CD4-positive, alpha-beta T cell treated with Interleukin-6 for 4 hours (primary cell): Measurements from ENCODE around the gene PPP1R3G.
"Not testable (repeated sequence)": the region's sequence is repeated elsewhere in the genome, so short reads cannot be mapped to it uniquely, and the experiment has no call there.

Source experiments
- DNase-seq: peaks from one replicate; pipeline ENCODE4 v3.0.0-alpha.2; 2020; ENCODE audit warnings: mixed read lengths

The PPP1R3G gene

DNA sequence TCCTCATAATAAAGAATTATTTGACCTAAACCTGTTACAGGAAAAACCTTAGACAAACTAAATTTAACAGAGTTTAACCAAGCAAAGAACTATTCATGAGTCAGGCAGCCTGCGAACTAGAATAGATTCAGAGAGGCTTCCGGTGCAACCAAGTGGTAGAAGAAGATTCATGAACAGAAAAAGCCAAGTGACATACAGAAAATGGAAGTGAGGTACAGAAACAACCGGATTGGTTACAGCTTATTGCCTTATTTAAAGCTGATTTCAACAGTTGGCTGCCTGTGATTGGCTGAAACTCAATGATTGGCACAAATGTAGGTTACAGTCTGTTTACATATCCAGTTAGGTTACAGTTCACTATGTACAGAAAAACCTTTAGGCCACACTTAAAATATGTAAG is 10.1 kb downstream of the PPP1R3G start:
- DNase-seq, result no peak

DNA sequence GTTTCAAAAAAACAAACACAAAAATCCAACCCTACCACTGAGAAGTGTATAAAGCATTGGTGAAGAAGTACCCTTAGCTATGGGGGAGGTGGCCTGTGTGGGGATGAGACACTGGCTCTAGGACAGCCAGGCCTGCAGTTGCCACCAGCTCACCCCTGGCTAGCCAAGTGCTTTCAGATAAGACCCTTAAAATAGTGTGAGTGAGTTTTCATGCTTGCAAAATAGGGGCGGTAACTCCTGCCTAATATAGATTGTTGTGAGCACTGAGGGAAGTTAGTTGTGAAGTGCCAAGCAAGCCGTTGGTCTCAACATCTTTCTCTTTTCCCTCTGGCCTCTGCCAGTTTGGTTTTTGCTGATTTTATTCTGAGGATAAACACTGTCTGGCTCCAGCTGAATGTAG is 11.3 kb downstream of the PPP1R3G start:
- no peak for DNase-seq

DNA sequence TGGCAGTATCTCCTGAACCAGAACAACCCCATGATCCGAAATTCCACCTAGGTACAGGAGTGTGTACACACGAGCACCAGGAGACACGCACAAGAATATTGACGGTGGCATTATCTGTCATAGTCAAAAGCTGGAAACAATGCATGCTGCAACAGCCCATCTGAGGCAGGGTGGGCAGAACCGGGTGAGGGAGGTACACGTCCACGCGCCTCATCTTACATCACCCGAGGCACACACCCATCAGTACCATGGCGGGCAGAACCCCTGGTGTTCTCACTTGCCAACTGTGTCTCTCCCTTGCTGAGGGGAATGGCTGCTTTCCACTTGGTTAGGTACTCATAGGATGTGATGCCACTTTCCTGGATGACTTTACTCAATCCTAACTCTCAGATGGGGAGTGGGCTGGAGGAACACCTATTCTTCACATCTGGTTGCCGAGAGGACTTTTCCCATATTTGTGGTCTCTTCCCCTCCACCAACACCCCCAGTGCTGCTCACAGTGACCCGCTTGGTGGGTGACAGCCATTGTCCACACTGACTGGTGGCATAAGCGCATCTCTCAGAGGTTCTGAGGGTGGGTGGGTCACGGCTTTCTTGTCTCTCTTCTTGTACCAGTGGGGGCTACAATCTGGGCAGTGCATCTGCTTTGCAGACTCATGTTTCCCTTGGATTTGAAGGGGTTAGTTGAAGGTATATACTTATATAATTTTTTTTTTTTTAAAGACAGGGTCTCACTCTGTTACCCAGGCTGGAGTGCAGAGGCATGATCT is 13.5 kb downstream of the PPP1R3G start:
- DNase-seq, result no peak

DNA sequence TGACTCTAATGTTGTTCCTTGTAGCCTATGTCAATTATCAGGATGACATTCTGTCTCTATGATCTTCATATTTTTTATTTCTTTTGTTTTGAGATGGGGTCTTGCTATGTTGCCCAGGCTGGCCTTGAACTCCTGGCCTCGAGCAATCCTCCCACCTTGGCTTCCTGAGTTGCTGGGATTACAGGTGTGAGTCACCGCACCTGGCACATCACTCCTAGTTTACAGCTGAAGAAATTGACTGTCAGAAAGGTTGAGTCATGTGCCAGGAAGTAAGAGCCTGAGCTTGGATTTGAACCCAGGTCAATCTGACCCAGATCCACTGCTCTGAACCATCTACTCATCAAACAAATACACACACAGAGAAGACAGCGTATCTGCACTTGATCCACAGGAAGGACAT is 14.4 kb downstream of the PPP1R3G start:
- no peak for DNase-seq

DNA sequence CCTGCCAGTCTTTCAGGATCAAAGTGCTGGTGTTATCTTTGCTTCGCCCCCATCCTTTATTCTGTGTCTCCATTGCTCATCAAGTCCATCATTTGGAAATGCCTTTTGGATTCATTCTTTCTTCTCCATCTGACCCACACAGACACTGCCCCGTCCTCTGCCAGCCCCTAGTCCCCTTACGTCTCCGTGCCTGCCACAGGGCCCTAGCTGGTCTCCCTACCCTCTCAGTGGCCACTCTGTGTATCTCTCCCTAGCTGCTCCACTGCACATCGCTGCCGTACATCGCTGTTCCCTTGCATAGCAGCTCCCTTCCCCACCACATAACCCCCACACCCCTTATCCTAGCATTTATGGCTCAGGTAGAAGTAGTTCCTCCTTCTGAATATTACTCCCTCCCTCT is 15.7 kb downstream of the PPP1R3G start:
- DNase-seq, result no peak

DNA sequence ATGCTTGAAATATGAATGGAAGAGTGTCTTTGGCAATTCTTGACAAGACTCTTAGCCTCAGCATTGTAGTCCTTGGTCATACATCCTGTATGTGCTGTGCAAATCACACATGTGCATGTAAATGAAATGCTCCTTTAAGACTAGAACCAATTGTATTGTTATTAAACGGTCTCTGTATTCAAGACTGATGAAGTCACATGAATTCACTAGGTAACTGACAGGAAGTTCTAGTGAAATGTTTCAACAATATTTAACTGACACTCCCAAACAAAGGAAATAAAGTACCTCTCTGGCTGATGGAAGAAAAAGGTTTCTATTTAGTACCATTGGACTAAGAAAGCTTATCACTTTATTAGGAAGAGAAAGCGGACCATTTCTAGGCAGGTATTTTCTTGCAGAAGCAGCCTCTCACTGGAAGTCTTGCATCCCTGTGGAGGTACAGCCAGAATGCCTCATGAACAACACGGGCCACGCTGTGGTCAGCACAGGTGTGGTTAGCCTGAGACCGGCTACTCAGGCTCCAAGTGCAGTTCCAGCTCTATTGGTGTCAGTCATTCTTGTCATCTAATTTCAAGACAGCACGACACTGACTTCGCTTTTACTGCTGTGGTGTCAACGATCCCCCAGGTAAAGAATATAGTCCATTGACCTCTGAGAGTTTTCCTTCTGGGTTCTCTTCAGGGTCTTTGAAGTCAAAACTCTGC is 17.3 kb downstream of the PPP1R3G start:
- DNase-seq, result no peak

DNA sequence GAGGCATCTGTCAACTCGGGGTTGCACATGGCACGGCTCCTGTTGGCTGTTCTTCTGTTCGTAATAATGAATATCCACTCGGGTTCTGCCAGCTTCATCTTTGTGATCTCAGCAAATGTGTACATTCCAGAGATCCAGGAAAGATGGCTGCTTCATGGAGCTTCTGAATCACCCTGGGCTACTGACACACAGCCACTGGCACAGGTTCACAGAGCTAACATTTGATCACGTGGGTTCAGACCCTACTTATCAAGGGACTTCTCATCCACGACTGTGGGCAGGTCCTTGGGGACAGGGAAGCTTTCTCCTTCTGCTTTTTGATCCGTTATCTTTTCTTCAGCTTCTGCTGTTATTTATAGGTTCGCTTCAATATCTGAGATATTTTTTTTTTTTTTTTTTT is 18.1 kb downstream of the PPP1R3G start:
- DNase-seq, result no peak

DNA sequence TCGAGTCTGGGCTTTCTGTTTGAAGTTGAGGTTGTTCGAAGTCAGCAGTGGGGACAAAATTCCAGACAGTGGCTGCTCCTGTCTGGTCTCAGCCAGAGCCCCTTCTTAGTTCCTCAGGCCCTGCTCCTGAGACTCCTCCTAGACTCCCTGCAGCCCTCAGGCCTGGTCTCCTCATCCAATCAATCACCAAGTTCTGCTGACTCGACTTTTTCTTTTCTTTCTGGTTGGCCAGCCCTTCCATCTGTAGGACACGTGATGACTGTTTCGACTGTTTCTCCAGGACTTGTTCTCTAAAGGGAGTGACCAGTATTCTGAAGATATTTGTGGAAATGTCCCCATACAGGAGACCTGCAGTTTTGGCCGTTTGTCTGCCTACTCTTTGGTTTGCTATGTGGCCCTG is 19.5 kb downstream of the PPP1R3G start:
- DNase-seq, result no peak

DNA sequence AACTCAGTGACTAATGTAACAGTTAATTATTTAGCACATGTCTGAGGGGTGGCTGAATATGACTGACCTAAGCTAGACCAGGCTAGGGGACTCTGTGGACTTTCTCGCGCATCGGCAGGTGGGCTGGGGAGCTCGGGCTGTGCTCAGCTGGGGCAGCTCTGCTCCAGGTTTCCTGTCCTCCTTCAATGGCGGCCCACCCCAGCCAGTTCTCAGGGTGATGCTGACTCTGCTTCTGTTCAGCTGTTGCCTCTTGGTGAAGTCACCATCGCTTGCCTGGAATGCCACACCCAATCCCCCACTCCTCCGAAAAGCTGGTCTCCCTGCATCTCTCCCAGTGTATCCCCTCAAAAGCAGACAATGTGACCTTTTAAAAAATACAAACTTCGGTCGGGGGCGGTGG is 20.0 kb downstream of the PPP1R3G start:
- DNase-seq, result no peak

DNA sequence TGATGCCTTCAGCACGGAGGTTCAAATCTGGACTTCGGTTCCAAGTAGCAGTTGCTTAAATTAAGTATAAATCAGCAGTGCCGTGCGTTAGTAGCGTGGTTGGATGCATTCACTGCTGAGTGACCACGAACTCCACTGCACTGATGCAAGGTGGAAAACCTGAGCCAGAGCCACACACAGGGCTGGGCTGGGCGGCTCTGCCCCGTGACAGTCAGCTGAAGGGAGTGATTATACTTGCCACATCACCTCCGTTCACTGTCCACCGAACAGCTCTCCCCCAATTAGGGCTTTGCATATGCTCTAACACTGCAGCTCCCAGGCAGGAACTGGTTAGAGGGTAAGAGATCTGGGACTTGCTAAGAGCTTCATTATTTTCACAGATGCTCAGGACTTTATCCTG is 22.2 kb downstream of the PPP1R3G start:
- no peak for DNase-seq

DNA sequence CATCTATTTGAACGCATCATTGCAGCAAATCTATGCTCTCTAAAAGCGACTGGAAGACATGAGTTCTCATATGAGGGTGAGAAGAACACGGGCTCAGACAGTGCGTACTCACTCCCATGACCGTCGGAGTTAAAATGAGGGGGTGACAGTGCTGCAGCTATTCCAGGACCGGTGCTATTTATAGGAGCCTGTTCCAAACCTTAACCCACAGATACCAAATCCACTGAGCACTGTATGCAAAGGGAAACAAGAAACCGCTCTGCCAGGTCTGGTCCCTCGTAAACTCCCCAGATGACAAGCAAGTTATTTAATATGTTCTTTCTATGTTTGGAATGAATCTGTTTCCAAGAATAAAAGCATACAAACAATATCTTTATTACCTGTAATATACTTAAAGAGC is 22.9 kb downstream of the PPP1R3G start:
- DNase-seq, result no peak

DNA sequence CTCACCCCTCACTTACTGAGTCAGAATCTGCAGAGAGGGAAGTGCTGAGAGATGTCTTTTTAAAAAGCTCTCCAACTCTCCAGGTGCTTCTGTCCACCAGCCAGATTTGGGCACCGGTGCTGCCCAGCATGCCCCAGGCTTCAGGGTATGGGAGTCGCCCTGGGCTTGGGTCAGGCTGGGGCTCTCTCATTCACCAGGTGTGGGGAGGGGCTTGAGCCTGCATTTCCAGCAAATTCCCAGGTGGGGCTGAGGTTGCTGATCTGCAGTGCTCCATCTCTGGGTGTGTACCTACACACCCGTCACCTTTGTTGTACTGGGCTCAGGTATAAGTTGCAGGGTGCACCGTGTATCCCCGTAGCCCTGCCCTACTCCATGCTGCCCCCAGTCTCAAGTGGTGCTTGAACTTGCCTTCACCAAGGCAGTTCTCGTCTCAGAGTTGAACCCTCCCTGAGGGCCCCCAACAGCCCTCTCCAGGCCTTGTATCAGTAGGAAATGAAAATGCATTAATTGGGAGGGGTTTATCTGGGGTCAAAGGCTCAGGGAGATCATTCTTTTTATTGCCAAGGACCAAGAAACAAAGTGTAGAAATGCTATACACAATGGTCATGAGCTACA is 23.5 kb downstream of the PPP1R3G start:
- DNase-seq, result no peak

DNA sequence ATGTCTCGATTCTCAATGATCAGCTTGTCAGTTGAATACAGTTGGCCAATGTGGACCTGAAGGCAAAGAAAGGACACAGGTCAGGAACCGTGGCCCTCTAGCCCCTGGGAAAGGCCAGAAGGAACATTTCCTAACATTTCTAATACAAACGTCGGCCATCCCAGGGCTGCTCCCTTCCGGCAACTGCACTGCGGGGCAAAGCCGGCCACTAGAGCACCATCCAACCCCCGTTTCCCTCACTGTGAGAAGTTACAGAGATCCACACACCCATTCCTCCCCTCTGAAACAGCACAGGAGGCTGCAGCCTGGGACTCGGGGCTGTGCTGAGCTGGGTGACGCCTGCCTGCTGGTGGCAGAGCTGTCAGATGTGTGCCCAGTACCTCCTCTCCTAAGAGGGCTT is 24.3 kb downstream of the PPP1R3G start:
- no peak for DNase-seq

DNA sequence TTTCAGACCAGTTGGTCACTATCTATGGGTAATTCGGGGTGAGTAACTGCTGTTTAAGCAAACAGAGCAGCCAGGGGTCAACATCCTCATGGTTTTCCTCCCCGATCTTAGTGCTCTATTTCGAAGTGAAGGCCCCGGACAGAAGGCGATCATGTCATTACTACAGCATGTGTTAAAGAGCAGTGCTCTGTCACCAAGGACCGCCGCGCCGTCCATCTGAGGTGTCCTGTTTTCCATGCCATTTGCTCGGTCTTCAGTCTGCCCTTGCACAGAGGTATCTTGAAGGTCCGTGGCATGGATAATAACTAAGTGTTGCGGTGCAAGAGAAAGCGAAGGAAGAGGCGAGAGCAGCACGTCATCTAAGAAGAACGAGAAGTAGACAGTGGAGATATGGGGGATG is 25.1 kb downstream of the PPP1R3G start:
- no peak for DNase-seq

DNA sequence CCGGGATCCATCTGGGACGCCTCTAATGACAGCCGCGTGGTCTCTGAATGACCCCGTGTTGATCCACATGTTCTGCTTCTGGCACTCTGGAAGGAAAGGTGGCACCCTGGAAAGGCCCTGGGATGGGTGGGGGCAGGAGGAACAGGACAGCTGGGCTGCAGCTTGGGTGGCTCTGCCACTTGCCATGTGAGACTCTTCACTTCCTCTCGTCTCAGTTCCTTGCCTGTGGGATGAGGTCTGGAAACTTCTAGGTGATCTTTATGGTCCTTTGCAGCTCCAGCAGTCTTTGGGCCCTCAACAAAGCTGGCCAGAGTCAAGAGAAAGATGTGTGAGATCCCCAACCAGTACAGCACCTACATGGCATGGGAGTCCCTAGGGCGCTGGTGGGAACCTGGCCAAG is 26.5 kb downstream of the PPP1R3G start:
- DNase-seq, result no peak

DNA sequence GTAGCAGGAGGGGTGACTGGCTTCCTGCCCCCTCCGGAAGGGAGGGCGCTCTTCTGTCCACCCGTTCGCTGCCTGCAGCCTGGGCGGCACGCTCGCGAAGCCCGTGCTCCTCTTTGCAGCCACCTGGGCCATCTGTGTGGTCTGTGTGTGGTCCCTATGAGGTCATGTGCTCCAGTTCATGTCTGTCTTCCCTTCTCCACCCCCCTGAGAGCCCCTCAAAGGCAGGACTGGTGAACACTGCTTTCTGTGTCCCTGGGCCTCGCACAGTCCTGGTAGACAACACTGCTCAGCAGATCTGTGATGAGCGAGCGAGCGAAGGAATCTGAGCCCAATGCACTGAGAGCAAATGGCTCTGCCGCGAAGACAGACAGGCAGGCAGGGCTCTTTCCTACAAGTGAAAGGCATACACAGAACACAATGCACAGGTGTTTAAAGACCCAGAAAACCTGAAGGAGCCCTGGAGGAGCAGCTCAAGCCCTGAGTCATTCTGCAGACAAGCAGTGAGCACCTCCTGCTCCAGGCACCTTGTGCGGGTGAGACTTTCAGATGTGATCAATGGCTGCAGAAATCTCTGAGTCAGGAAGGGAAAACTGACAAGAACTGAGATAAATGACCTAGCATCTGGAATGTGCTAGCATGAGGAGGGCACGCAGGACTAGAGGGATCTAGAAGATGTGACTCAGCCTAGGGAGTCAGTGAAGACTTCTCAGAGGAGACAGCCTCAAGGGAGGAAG is 27.1 kb downstream of the PPP1R3G start:
- DNase-seq, result no peak

DNA sequence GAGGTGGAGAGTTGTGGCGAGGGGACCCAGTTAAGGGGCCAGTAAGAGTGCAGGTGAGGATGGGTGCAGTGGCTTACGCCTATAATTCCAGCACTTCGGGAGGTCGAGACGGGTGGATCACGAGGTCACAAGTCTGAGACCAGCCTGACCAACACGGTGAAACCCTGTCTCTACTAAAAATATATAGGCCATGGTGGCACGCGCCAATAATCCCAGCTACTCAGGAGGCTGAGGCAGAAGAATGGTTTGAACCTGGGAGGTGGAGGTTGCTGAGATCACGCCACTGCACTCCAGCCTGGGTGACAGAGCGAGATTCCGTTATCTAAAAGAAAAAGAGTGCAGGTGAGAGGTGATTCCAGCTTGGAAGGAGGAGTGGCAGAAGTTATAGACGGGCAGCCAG is 28.0 kb downstream of the PPP1R3G start:
- DNase-seq, result no peak

DNA sequence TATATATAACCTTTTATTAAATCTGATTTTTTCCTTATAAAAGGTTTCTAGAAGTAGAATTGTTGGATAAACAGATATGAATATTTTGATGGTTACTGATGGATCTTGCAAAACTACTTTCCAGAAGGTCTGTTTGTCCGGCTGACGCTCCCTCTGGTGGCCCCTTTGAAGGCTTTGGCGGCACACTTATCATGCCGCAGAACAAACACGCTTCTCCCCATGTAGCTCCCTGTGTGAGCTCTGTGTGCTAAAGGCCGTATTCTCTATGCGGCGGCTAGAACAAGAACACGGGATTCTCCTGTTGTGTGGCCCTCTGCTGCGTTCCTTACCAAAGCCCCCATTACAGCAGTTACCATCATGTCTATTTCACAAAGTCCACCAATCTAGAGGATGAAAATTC is 30.0 kb downstream of the PPP1R3G start:
- no peak for DNase-seq

DNA sequence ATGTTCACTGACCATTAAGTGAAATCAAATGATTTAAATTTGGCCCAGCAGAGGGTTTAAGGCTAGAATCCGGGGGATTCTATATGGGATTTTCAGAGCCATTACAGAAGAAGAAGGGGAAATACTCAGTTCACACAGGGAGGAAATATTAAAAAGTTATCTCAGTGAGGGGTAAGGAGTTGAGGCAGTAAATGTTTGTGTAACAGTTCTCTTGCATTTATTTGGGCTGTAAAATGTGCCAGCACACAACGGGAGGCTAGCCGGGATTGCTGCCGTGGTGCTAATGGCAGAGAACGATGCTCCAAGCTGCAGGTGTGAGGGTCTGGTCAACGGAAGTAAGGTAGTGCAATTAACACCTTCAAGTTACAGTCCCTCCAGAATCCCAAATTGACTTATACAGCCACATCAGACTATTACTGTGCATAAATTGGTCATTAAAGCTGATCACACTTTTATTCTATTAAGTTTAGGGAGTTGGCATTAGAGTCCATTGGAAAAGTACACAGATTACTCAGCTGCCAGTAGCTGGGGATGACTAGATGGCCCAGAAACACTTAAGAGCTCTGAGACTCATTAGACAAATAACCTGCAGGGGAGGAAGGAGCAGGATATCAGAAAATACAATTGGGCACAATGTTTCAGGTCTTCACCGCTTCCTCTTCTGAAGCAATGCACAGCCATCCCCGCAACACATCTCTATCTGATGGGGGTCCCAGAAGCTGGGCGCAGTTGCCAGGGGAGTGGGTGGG is 31.3 kb downstream of the PPP1R3G start:
- no peak for DNase-seq

DNA sequence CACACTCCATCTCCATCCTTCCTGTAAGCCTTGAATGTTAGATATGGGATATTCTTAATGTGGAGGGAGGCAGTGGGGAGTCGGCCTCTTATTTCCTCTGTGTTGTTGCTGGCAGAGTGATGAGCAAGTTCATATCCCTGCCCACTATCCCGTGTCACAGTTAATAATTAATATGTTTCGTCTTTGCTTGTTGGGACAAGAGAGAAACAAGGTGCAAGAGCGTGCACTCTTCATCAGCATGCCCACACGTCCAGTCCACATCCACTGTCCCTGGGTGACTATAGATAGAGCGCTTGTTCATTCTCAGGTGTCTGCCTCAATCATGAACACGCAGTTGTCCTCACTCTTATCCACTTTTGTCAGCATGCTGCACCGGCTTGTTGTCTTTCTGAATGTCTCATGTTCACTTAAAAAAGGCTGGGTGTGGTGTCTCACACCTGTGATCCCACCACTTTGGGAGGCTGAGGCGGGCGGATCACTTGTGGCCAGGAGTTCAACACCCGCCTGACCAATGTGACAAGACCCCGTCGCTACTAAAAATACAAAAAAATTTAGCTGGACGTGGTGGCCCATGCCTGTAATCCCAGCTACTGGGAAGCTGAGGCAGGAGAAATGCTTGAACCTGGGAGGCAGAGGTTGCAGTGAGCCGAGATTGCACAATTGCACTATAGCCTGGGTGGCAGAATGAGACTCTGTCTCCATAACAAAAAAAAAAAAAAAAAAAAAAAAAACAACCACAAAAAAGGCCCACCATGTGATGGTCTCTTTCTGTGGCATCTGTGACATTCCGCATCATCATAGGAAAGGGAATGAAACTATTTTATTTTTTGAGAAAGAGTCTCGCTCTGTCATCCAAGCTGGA is 34.2 kb downstream of the PPP1R3G start:
- DNase-seq, result no peak

DNA sequence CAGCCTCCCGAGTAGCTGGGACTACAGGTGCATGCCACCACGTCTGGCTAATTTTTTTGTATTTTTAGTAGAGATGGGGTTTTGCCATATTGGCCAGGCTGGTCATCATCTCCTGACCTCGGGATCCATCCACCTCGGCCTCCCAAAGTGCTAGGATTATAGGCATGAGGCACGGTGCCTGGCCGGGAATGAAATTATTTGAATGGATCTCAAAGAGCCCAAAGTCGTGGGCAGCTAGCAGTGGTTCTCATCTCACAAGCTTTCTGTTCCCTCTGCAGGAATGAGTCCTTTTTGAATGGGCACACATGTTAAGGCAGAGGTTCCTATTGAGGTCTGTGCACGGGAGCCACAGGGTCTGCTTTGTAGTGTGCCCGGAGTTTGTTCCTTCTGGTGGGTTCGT is 34.9 kb downstream of the PPP1R3G start:
- DNase-seq, result no peak

DNA sequence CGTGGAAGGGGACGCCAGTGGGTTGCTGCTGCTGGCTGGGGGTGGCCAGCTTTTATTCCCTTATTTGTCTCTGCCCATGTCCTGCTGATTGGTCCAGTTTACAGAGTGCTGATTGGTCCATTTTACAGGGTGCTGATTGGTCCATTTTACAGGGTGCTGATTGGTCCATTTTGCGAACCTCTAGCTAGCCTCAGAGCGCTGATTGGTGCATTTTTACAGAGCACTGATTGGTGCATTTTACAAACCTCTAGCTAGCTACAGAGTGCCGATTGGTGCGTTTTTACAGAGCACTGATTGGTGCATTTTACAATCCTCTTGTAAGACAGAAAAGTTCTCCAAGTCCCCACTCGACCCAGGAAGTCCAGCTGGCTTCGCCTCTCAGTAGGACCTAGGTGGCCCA is 35.4 kb downstream of the PPP1R3G start:
- DNase-seq, result not testable (repeated sequence)
